Stimulated activated CD8-positive, alpha-beta memory T cell treated with anti-CD3 and anti-CD28 coated beads, Interleukin-7, amount 100 ng/mL, for 48 hours (primary cell): ENCODE data around the gene ACAA2.

Experiments used
- DNase-seq, 2 donors: peaks; one replicate each; pipeline ENCODE4 v3.0.0-alpha.2; 2020; ENCODE audit warnings: low read depth in 1 of 2; ENCODE audit errors: extremely low read depth in 1 of 2

ACAA2 gene

DNA sequence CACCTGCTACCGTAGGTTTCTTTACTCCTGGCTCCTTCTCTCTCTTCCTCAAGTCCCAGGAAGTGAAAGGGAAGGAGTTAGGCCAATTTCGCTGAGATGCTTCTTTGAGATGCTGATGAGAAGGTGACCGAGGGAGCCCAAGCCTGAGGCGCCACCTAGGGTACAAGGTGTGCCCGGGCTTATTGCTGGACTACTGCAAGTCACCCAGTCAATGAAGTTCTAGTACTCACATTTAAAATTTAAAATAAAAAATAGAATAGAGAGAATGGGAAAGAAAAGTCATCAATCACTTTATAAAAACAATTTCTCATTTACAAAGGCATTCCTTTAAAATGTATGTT, 45.3 kb downstream of the ACAA2 start:
- DNase-seq = no peak

DNA sequence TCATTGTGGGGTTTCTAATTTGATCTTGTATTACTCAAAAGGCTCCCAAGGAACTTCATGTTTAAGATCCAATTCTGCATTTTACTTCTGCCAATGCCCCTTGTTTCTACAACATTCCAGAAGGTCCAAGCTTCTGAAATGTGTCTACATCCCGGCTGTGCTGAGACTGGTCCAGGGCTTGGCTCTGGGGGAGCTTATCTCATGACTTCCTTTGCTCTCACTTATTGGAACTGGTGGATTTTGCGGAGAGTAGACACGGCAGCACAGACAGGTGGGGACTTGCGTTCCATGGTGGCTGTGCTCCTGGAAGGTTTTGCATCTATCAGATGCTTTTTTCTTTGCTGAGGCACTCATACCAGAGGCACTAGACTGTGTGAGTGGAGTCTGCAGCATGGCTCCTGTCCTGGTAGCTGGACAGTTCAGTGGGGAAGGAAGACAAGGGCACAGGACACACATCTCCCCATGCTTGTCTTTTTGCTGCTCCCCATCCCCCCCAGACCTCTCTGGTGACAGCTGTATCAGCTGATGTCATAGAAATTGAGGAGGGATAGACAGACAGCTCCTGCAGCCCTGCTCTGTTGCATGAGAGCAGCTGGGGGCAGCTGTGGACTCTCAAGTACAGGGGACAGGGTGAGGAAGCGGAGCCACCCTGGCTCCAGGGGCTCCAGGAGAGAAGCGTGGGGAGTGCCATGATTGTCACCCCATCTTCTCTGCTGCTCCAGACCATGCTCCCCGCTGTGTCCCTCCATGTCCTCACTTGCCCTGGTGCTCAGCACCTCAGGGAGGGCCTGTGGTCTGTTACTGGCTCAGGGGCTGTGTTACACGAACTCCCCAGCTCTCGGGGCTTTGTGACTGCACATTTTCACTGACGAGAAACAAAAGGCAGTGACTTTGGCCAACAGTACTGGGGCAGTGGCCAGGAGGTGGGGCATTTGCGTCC, 46.0 kb downstream of the ACAA2 start:
- no peak for DNase-seq

DNA sequence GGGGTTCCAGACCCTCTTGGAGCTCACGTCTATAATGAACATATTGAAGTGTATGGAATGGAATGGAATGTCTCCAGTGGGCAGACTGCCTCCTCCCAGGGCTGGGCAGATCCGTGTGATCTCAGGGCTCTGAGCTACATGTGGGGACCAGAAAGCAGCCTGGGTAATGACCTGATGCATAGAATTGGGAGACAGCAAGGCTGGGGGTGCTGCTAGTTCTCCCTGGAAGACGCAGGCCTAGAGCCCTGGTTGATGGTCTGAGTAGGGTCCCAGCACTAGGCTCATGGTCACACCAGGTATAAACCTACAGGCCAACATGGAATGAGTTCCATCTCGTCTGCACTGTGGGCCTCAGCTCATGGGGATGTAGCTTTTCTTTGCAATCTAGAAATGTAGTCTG, 46.7 kb downstream of the ACAA2 start:
- DNase-seq = no peak

DNA sequence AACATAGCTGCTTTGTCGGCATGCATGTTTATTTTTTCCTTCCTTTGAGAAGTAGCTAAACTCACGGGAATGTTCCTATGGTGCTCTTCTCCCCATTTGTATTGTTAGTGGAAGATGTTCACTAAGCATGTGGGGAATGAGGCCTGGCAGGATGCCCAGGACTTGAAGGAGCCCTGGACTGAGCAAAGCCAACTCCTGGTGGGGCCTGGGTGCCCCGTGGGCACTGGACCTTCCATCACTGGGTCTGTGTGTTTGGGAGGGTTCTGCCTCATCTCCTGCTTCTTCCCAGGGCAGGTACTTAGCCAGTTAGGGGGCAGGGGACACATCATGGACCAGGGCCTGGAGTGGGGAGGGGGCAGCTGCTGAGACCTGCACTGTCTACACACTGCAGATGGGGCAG, 49.3 kb downstream of the ACAA2 start:
- DNase-seq = no peak

DNA sequence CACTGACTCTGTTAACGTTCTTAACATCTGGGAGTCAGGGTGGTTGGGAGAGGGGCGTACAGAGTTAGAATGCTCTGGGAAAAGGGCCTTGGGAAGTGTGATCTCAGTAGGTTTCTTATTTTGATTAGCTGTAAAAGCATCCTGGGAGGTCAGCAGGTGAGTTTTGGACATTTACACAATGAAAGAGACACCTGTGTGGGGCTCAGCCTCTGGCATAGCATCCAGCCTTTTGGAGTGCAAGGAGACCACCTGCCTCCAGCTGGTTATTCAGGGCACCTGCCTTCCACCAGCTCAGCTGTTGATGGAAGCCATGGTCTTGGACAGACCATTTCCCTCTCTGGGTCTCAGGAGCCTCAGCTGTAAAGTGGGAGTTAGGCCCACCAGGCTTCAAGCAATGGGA, 49.7 kb downstream of the ACAA2 start:
- DNase-seq = no peak

DNA sequence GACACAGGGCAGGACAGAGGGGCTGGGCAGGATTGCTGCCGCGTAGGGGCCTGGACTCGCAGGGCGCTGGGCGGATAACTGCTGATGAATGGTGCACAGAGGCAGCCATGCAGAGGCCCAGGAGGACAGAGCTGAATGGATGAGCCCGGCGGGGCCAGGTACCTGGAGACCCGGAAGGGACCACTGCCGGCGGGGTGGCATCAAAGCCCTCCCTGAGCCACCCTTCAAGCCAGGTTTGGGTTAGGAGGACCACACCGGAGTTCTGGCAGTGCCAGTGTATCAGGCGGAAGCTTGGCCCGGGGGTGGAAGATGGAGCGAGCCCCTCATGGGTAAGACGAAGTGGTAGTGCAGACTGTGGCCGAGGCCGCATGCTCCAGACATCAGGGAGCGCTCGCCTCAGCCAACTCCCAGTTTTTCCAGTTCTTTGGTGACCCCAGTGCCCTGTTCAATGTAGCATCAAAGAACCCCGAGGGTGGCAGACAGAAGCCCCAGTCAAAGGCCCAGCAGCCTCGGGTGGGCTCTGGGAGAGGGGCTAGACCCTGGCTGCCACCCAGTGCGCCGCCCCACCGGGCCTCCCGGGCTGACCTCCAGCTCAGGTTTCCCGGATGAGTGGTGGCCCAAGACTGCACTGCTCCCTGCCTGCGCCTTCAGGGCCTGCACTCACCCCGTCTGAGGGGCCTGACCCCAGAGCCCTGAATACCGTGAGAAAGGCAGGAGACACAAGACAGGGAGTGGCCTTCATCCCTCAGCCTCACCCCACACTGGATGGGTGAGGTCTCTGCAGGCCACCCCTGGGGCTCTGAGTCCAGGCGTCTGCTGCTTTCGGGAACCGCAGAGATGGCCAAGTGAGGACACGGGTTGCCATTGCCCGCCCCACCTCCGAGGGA, 50.9 kb downstream of the ACAA2 start:
- no peak for DNase-seq

DNA sequence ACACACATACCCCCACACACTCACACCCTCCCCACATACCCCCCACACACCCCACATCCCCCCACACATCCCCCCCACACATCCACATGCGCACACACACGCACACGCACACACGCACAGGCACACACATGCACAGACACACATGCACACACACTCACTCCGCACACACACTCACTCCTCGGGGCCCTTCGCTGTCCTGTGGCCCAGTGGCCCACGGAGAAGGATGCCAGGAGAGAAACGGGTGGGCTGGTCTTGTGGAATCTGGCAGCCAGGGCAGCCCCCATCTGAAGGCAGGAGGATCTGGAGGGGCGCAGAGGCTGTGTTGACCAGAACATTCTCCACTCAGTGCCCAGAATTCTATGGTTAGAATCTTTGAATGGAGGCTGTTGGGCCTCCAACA, 51.6 kb downstream of the ACAA2 start:
- DNase-seq = no peak

DNA sequence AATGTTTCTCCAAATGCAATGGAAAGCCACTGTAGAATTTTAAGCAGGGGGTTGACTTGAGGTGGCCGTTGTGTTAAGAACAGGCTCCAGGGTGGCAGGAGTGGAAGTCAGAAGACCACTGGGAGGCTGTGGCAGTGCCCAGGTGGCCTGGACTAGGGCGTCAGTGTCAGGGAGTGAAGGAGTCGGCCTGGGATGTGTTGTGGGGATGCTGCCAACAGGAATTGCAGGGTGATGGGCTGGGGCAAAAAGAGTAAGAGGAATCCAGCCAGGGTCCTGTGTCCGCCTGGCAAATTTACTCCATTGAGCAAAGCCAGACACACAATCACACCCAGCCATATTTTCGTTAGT, 55.1 kb downstream of the ACAA2 start:
- no peak for DNase-seq

DNA sequence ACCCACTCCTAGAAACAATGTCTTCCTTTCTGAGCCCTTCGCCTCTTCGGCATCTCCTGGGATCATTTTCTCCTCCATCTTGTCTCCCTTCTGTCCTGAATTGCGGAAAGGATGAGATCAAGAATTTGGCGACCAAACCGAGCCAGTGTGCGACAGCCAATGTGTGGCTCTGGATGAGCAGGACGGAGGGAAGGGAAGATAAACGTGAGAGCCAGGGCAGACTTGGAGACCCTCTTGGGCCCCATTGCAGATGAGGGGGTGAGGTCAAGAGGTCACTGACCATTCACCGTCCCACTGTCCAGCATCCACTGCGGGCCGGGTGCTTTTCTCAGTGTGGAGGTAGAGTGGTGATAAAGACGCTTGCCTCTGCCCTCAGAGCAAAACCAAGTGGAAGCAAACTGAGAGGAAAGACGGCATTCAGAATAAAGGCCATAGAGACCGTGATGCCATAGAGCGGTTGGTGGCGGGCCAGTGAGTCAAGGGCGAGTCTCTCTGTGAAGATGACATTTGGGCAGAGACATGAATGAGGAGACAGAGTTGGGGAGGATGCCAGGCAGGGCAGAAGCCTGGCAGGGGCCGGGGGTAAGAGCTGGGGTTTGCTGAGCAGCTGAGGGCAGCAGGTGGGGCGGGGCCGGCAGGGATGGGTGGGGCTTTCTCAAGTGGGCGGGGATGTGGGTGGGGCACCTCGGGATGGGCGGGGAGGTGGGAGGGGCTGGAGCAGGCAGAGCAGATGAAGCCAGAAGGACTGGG, 55.6 kb downstream of the ACAA2 start:
- no peak for DNase-seq

DNA sequence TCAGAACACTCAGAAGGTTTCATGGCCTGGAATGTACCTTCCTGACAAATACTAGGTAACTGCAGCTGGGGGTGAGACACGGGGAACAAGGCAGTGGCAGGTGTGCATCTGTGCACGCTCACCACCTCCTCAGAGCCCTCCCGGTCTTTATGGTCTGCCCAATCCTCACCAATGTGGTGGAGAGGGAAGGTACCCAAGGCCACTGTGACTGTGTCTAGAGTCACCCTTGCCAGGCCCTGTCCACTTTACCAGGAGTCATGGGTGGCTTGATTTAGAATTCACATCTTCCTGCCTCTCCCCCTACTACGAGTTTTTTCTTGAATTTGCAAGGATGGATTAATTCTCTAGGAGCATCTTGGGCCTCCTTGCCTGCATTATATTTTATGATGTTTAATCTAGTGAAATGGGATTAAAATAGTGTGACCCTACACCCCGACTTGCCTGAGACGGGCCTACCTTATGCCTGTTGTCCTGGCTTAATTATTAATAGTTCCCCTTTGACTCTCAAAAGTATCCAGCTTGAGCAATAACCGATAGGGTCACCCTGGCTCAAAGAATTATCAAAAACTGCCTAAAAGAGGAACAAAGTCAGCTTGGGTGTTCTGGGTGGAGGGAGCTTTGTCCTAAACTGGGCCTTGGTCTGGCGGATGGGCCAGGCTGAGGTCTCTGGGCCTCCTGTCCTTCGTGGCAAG, 56.5 kb downstream of the ACAA2 start:
- DNase-seq = no peak

DNA sequence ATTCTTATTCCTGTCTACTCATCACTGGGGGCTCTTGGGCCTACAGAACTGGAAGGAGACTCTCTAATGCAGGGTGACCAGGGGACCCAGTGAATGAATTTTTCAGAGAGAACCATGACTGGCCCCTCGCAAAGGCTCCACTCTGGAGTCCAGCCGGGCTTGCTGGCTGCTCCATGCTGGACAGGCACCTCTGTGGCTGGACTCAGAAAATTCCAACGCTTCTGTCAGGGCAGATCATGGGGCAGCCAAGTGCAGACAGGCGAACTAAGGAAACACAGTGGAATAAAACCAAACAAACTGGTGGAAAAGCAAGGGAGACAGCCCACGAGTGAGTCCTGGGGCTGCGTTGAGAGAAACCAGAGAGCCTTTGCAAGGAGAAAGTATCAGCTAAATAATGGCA, 57.2 kb downstream of the ACAA2 start:
- DNase-seq = no peak

DNA sequence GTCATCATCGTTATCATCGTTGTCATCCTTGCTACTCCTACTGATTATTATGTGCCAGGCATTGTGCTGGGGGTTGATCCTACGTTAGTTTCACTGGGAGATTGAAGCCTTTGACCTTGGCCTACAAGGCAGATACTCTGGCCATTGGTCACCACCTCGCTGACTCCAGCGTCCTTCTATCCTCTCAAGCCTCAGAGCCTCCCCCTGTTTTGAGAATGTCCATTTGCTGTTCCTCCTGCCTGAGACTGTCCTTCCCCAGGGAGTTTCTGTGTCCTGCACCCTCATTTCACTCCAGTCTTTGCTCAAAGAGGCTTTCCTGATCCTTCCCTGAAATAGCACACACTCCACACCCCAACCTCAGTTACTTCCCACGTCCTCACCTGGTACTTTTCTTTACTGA, 57.8 kb downstream of the ACAA2 start:
- no peak for DNase-seq

DNA sequence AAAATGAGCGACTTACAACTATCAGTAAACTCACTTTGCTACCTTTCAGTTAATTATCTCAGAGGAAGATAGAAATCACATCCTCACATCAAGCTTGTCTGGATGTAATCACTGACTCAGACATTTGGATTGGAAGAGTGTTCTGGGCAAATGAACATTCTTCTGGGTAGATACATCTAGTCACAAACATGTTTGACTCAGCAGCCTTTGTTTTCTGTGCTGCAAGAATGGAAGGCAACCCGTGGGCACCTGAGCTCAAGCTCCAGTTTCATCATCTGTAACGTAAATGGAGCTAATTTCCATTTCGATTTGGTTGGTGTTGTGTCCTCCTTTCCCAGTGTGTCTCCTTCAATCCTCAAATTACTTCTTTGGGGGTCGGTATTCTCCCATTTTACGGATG, 58.5 kb downstream of the ACAA2 start:
- DNase-seq = no peak

DNA sequence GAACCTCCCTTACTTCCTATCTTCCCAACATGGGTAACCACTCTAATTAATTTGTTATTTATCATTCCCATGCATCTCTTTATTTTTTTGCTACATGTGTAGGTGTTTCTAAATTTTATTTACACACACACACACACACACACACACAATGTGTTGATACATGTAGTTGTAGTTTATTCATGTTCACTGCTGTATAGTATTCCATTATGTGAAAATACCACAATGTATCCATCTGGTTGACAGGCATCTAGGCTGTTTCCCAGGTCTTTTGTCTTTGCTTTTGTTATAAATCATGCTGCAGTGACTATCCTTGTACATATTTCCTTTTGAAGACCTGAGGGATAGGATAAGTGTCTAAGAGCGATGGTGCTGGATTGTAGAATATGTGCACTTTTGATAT, 59.7 kb downstream of the ACAA2 start:
- DNase-seq = no peak

DNA sequence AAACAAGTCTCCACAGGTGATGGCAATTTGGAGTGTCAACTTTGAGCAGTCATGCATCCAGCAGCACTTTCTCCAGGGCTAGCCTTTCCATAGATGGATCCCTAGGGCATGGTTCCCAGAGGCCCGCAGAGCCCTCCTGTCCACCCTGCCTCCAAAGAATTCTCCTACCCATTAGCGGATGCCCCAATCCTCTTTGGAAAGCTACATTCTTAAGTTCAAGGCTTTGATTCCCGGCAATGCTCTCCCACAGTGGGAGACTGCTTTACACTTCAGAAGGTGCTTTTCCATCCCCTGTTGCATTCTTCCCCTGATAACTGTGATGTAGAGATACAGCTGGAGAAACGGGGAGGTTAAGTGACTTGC, 61.3 kb downstream of the ACAA2 start:
- DNase-seq = no peak

DNA sequence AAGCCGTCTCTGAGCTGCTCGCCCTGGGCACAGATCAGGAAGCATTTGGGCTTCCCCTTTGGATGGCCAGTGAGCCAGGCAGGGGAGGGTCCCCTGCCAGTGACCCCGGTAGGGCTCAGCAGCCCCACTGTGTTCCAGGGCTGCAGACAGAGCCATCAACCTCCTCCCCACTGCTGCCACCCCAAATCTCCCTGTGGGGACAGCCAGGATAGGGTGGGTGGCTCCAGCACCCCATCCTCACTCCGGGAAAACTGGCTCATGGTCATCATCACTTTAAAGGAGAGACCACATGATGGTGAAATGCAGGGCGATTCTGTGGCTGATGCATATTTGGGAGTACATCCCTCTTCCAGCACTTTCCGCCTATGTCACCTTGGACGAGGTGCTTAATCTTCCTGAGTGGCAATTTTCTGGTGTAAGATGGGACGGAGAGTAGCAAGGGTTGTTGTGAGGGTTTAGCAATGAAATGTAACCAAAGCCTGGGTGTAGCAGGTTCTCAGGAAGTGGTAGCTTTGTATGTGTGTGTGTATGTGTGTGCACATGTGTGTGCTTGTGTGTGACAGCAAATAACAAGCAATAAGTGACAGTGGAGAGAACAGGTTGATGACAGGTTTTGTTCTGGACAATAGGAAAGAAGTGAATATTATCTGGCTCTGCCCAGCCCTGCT, 61.8 kb downstream of the ACAA2 start:
- no peak for DNase-seq

DNA sequence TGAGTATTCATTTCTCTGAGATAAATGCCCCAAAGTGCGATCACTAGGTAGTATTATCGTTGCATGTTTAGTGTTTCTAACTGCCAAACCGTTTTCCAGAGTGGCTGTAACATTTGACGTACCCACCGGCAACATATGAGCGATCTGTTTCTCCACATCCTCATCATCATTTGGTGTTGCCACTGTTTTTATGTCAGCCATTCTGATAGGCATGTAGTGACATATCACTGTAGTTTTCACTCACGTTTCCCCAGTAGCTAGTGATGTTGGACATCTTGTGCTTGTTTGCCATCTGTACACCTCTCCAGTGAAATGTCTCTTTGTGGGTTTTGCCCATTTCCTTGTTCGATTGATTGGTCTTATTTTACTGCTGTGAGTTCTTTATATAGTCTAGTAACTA, 63.8 kb downstream of the ACAA2 start:
- DNase-seq = no peak

DNA sequence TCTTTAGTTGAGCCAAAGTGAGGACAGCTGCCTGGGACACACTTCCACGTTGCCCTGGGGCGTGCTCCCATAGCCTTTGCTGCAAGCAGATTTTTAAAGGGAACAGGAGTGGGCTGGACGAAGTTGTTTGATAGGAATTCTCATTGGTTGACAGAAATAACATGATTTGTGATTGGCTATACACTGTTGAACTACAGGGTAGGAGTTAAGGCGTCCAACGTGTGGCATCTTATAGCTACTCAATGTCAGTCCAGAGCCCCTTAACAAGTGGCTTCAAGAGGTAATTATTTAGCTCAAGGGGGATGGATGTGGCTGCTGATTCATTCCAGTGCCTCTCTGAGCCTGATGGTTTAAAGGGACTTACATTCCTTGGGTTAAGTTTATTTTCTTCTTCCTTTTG, 65.5 kb downstream of the ACAA2 start:
- no peak for DNase-seq

DNA sequence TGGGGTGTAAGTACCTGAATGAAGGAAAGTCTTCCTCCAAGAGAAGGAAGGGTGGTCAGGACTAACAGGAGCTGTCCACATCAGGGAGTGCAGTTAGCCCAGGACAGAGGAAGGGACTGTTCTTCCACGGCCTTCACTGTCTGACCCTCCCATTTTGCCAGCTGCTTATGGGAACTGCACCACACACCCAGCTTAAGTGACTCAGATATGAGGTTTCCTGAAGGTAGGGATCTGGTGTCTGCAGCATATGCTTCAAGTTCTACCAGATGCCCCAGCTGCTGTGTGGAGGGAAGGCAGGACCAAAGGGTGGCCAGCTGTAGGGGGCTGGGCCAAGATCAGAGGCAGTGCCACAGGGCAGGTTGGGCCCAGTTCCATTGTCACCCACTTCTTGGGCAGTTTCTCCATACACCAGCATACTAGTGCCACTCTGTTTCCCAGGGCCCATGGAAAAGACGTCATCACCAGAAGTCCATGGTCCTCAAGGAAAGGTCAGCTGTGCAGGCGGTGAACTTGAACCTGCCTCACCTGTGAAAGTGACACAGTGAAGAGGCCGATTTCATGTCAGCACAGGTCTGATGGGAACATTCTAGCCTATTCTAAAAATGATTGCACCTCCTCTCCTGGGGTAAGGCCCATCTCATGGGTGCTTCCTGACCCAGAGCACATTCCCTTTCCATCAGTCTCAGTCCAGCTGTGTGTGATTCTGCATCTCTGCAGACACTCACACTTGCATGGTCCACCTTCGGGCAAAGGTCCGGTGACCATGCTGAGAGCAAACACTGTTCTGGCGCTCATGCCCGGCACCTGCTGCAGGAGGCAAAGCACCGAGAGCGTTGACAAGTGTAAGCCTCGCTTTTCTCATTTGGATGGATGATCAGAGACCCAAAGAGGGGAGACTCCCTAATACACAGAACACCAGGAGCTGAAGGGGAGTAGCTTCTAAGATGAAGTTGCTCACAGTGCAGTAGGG, 68.0 kb downstream of the ACAA2 start:
- no peak for DNase-seq
